Thyroid gland (tissue), 4 donors: Measurements from ENCODE around the gene NEDD9.

Experiments
- POLR2A ChIP-seq, 2 donors: fragments of 450-650 bp; IDR thresholded peaks; one replicate each; pipeline ENCODE4 v1.6.1; 2017; ENCODE audit warnings: antibody characterized with exemption in 2 of 2, mild to moderate bottlenecking in 2 of 2, moderate library complexity in 1 of 2
- TF ChIP-seq, protein P1 (sequence below), 6 experiments: fragments of 200-600 bp in 3 of 6; fragments of 450-650 bp in 3 of 6; sonication (generic) in 3 of 6; IDR thresholded peaks; one replicate each; pipeline ENCODE4 v1.5.1; 2016 to 2019; ENCODE audit warnings: antibody characterized with exemption in 6 of 6, mild to moderate bottlenecking in 2 of 6, inconsistent platforms in 1 of 6, moderate library complexity in 1 of 6

DNA sequence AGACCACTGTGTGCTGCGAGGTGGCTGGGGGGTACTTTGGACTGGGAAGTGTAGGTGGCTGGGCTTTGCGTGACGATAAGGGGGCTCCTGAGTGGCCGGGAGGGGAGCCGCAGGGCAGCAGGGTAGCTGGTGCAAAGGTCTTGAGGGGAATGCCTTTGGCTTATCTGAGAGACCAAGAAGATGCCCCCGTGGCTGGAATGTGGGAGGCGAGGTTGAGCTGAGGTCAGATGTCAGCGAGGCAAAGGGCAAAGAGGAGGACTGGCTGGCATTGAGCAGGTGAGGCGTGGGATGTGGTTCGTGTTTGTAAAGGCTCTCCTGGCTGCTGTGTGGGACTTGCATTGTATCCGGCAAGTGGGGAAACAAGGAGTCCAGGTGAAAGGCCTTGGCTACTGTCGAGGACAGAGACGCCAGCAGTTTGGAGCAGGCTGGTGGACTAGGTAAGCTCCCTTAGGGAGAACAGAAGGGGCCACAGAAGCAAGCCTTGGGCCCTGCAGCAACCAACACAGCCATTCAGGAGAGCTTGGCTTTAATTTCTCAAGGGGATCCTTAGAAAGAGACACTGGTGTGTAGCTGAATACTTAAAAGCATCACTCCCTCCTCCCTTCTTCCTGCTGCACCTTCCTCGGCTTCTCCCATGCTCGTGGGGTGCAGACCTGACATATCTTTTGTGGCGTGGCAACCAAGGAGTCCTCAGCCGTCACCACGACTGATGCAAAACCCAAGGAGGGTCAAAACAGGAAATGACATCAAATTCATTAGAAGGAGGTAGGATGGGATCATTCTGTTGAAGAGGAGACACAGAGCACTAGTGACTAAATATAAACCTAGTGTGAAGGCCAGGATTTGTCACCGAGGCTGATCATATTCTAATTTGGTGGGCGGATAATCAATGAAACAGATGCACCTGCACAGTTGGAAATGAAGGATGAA lies 67.5 kb downstream of the NEDD9 start:
- TF ChIP-seq, protein P1, sequence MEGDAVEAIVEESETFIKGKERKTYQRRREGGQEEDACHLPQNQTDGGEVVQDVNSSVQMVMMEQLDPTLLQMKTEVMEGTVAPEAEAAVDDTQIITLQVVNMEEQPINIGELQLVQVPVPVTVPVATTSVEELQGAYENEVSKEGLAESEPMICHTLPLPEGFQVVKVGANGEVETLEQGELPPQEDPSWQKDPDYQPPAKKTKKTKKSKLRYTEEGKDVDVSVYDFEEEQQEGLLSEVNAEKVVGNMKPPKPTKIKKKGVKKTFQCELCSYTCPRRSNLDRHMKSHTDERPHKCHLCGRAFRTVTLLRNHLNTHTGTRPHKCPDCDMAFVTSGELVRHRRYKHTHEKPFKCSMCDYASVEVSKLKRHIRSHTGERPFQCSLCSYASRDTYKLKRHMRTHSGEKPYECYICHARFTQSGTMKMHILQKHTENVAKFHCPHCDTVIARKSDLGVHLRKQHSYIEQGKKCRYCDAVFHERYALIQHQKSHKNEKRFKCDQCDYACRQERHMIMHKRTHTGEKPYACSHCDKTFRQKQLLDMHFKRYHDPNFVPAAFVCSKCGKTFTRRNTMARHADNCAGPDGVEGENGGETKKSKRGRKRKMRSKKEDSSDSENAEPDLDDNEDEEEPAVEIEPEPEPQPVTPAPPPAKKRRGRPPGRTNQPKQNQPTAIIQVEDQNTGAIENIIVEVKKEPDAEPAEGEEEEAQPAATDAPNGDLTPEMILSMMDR (IDR thresholded peaks at IDR 0.05), result no peak
- no peak for TF ChIP-seq POLR2A (IDR thresholded peaks at IDR 0.05)
